HL-60 (cell line): ENCODE data around the gene PGGHG.

Experiments used
- DNase-seq, 2 experiments: peaks; one replicate each; pipeline ENCODE4 v3.0.0-alpha.2; 2010 to 2020; ENCODE audit warnings: low read depth in 1 of 2, low spot score in 1 of 2
- H3K27ac ChIP-seq: fragments of 250-450 bp; sonication (Bioruptor Pico); replicated peaks from 2 replicates; pipeline ENCODE4 v1.5.1; 2020; ENCODE audit warnings: mild to moderate bottlenecking, moderate library complexity
- H3K27me3 ChIP-seq: fragments of 250-450 bp; sonication (Bioruptor Pico); 2 replicates; pipeline ENCODE4 v1.5.1; 2021; ENCODE audit warnings: mild to moderate bottlenecking, moderate library complexity; ENCODE audit not compliant: insufficient read depth, poor library complexity, severe bottlenecking
- H3K4me3 ChIP-seq: replicated peaks from 2 replicates; pipeline ENCODE4 v1.5.1; 2011; ENCODE audit warnings: mild to moderate bottlenecking, control low read depth, low read length; ENCODE audit not compliant: insufficient read depth
- CTCF ChIP-seq: IDR thresholded peaks from one replicate; pipeline ENCODE4 v1.5.1; 2011; ENCODE audit warnings: low read length, control low read depth, inconsistent platforms; ENCODE audit not compliant: insufficient read depth
- GABPA ChIP-seq: IDR thresholded peaks from 2 replicates; pipeline ENCODE4 v1.6.1; 2012; ENCODE audit warnings: low read depth
- POLR2AphosphoS5 ChIP-seq: IDR thresholded peaks from 2 replicates; pipeline ENCODE4 v1.6.1; 2012; ENCODE audit warnings: low read depth
- REST ChIP-seq: IDR thresholded peaks from 2 replicates; pipeline ENCODE4 v1.6.1; 2012; ENCODE audit warnings: low read depth; ENCODE audit not compliant: insufficient replicate concordance
- SPI1 ChIP-seq: IDR thresholded peaks from 2 replicates; pipeline ENCODE4 v1.6.1; 2012; ENCODE audit warnings: low read depth, mild to moderate bottlenecking, borderline replicate concordance

The PGGHG gene

GRCh38 chr11:256952-257737 lies 31.8 kb upstream of the PGGHG start:
- Histone ChIP-seq H3K27me3 (no peaks in the 10 kb centered on the region), H3K4me3 (no peak overlapping the region), H3K27ac (no peak overlapping the region)
- TF ChIP-seq SPI1 (peak; percentile 94), GABPA (no peak)
- peak in 1 of 2 experiments; percentile 30 for DNase-seq

- DNase-seq = no peak
- Histone ChIP-seq H3K4me3 (no peak overlapping the region), H3K27ac (no peak overlapping the region), H3K27me3 (no peaks in the 10 kb centered on the region)
- TF ChIP-seq POLR2AphosphoS5 = no peak
- TF ChIP-seq SPI1 = no peak
- no peak for TF ChIP-seq CTCF
- TF ChIP-seq GABPA = no peak
- no peak for TF ChIP-seq REST
Measured at GRCh38 chr11:257766-258493, 31.0 kb upstream of the PGGHG start.

- no peak overlapping the region for H3K4me3 ChIP-seq
- no peak for DNase-seq
- H3K27ac ChIP-seq = no peak overlapping the region
- TF ChIP-seq CTCF (no peak), REST (no peak), SPI1 (peak; percentile 50; the same call in 1 of the 2 replicates), GABPA (no peak), POLR2AphosphoS5 (no peak)
- no peaks in the 10 kb centered on the region for H3K27me3 ChIP-seq
Measured at GRCh38 chr11:259413-259812, 29.5 kb upstream of the PGGHG start.

- Histone ChIP-seq H3K4me3 (no peak overlapping the region), H3K27ac (no peak overlapping the region), H3K27me3 (no peaks in the 10 kb centered on the region)
- DNase-seq = no peak
- TF ChIP-seq CTCF (no peak), REST (no peak)
Measured at GRCh38 chr11:261624-262023, 27.3 kb upstream of the PGGHG start.
